H1 (cell line): ENCODE measurements around the gene KLHL30. TPM values are rescaled to one million over a fixed set of nuclear protein-coding genes. Genes with fewer than 3 reads are reported as not detected.

Experiments
- CTCF ChIA-PET: fragments of 300-600 bp; sonication (Branson Sonifier 250); formaldehyde crosslinking; loops from one replicate; lab custom pipeline; 2021; ENCODE audit not compliant: partially characterized antibody; lab: Charles Lee
- POLR2A ChIA-PET: fragments of 300-600 bp; sonication (Branson Sonifier 250); formaldehyde crosslinking; loops from one replicate; lab custom pipeline; 2021; ENCODE audit warnings: inconsistent platforms; ENCODE audit not compliant: partially characterized antibody; lab: Charles Lee
- DNase-seq, 2 experiments: peaks; one replicate each; pipeline versions ENCODE4 v3.0.0 to v3.0.0-alpha.2; 2010 to 2022; ENCODE audit warnings: low spot score in 2 of 2, low read depth in 1 of 2, mixed read lengths in 1 of 2
- FAIRE-seq: peaks from 2 replicates; lab custom pipeline; 2011; peaks lifted over from hg19 to GRCh38; lab: Jason Lieb, UNC
- H2AFZ ChIP-seq: 2 replicates; pipeline ENCODE4 v1.8.1; 2012; ENCODE audit warnings: low read length, inconsistent platforms
- H2AK5ac ChIP-seq: 2 replicates; pipeline ENCODE4 v1.6.1; 2013; ENCODE audit warnings: low read depth, low read length
- H2BK120ac ChIP-seq: replicated peaks from 2 replicates; pipeline ENCODE3; 2013; ENCODE audit warnings: low read depth, low read length, inconsistent platforms
- H2BK12ac ChIP-seq: 2 replicates; pipeline ENCODE4 v1.6.1; 2013; ENCODE audit warnings: low read depth, low read length
- H2BK15ac ChIP-seq: 2 replicates; pipeline ENCODE4 v1.6.1; 2013; ENCODE audit warnings: low read length
- H2BK20ac ChIP-seq: 2 replicates; pipeline ENCODE4 v1.6.1; 2013; ENCODE audit warnings: low read length
- H2BK5ac ChIP-seq: 2 replicates; pipeline ENCODE4 v1.6.1; 2013; ENCODE audit warnings: low read depth, low read length
- H3K14ac ChIP-seq: 2 replicates; pipeline ENCODE4 v1.6.1; 2013; ENCODE audit warnings: inconsistent platforms; ENCODE audit not compliant: insufficient read length
- H3K18ac ChIP-seq: 2 replicates; pipeline ENCODE4 v1.6.1; 2013; ENCODE audit warnings: low read length; ENCODE audit errors: extremely low read depth
- H3K23ac ChIP-seq: 2 replicates; pipeline ENCODE4 v1.6.1; 2013; ENCODE audit warnings: inconsistent platforms; ENCODE audit not compliant: insufficient read length
- H3K23me2 ChIP-seq: 2 replicates; pipeline ENCODE4 v1.6.1; 2013; ENCODE audit warnings: low read depth, low read length
- H3K27ac ChIP-seq: 2 replicates; pipeline ENCODE4 v1.6.1; 2011; ENCODE audit warnings: low read depth, low read length, inconsistent platforms
- H3K27me3 ChIP-seq, 4 experiments: replicated peaks in 1 of 4; 1 replicate in 1 of 4; 2 replicates in 3 of 4; pipeline versions ENCODE4 v1.6.1 to v1.8.1; 2011 to 2013; ENCODE audit warnings: low read length in 3 of 4, mild to moderate bottlenecking in 3 of 4, inconsistent platforms in 2 of 4, mixed read lengths in 2 of 4, moderate library complexity in 1 of 4; ENCODE audit not compliant: control insufficient read depth in 3 of 4, insufficient read depth in 3 of 4; ENCODE audit errors: extremely low read depth in 1 of 4
- H3K36me3 ChIP-seq, 4 experiments: 2 replicates each; pipeline versions ENCODE4 v1.6.1 to v1.8.1; 2011 to 2013; ENCODE audit warnings: mild to moderate bottlenecking in 4 of 4, low read length in 3 of 4, moderate library complexity in 2 of 4, control low read depth in 1 of 4, inconsistent platforms in 1 of 4; ENCODE audit not compliant: insufficient read depth in 4 of 4, control insufficient read depth in 2 of 4
- H3K4ac ChIP-seq: replicated peaks from 2 replicates; pipeline ENCODE3; 2013; ENCODE audit warnings: low read length, low read depth, mixed read lengths, inconsistent platforms; ENCODE audit not compliant: insufficient read length
- H3K4me1 ChIP-seq, 4 experiments: replicated peaks in 1 of 4; 1 replicate in 1 of 4; 2 replicates in 3 of 4; pipeline versions ENCODE4 v1.6.1 to v1.8.1; 2011 to 2013; ENCODE audit warnings: low read length in 3 of 4, inconsistent platforms in 2 of 4, mixed read lengths in 1 of 4; ENCODE audit not compliant: insufficient read depth in 4 of 4, control insufficient read depth in 3 of 4
- H3K4me2 ChIP-seq, 2 experiments: 2 replicates each; pipeline versions ENCODE4 v1.6.1 to v1.8.1; 2011 to 2013; ENCODE audit warnings: low read depth in 2 of 2, low read length in 2 of 2, control low read depth in 1 of 2, inconsistent platforms in 1 of 2, mild to moderate bottlenecking in 1 of 2; ENCODE audit not compliant: insufficient read depth in 1 of 2
- H3K4me3 ChIP-seq, 4 experiments: fragments of 200-600, 300-600 bp in 1 of 4; sonication (generic), shearing (Covaris generic), sonication (Bioruptor Twin) in 1 of 4; 2 replicates each; pipeline versions ENCODE4 v1.5.1 to v1.8.1; 2011 to 2016; ENCODE audit warnings: low read length in 4 of 4, low read depth in 3 of 4, control low read depth in 2 of 4, inconsistent platforms in 2 of 4, mild to moderate bottlenecking in 2 of 4, mixed read lengths in 1 of 4, moderate library complexity in 1 of 4; ENCODE audit not compliant: insufficient read depth in 2 of 4; ENCODE audit errors: extremely low read depth in 1 of 4
- H3K56ac ChIP-seq: replicated peaks from 2 replicates; pipeline ENCODE3; 2013; ENCODE audit warnings: low read depth, mild to moderate bottlenecking, mixed read lengths, low read length, inconsistent platforms; ENCODE audit not compliant: insufficient read length
- H3K79me1 ChIP-seq: 2 replicates; pipeline ENCODE4 v1.6.1; 2013; ENCODE audit warnings: low read depth, low read length, control low read depth
- H3K79me2 ChIP-seq, 2 experiments: 2 replicates each; pipeline versions ENCODE4 v1.6.1 to v1.8.1; 2012 to 2013; ENCODE audit warnings: low read length in 2 of 2, mild to moderate bottlenecking in 2 of 2, inconsistent platforms in 1 of 2; ENCODE audit not compliant: insufficient read depth in 2 of 2, control insufficient read depth in 1 of 2
- H3K9ac ChIP-seq, 4 experiments: replicated peaks in 1 of 4; 1 replicate in 1 of 4; 2 replicates in 3 of 4; pipeline versions ENCODE4 v1.6.1 to v1.8.1; 2011 to 2013; ENCODE audit warnings: low read depth in 3 of 4, low read length in 3 of 4, control low read depth in 2 of 4, mild to moderate bottlenecking in 2 of 4, moderate library complexity in 2 of 4, inconsistent platforms in 1 of 4; ENCODE audit errors: extremely low read depth in 1 of 4
- H3K9me3 ChIP-seq, 2 experiments: 2 replicates each; pipeline versions ENCODE4 v1.6.1 to v1.8.1; 2012 to 2013; ENCODE audit warnings: mild to moderate bottlenecking in 2 of 2, moderate library complexity in 2 of 2, control low read depth in 1 of 2, inconsistent platforms in 1 of 2, low read depth in 1 of 2, low read length in 1 of 2, mixed read lengths in 1 of 2; ENCODE audit not compliant: insufficient read depth in 2 of 2
- H4K20me1 ChIP-seq, 2 experiments: replicated peaks in 1 of 2; 2 replicates each; pipeline versions ENCODE3 to v1.8.1; 2011 to 2013; ENCODE audit warnings: inconsistent platforms in 2 of 2, low read length in 2 of 2, mild to moderate bottlenecking in 1 of 2; ENCODE audit not compliant: insufficient read depth in 2 of 2, control insufficient read depth in 1 of 2
- H4K5ac ChIP-seq: 2 replicates; pipeline ENCODE4 v1.6.1; 2013; ENCODE audit warnings: low read length, low read depth, mixed read lengths, inconsistent platforms; ENCODE audit not compliant: insufficient read length
- H4K8ac ChIP-seq: 2 replicates; pipeline ENCODE4 v1.8.0; 2013; ENCODE audit warnings: mild to moderate bottlenecking, moderate library complexity, low read length, inconsistent platforms; ENCODE audit not compliant: insufficient read depth; ENCODE audit errors: extremely low read depth
- H4K91ac ChIP-seq: replicated peaks from 2 replicates; pipeline ENCODE3; 2013; ENCODE audit warnings: low read length, mixed read lengths, inconsistent platforms; ENCODE audit not compliant: insufficient read length
- EGR1 ChIP-seq: IDR thresholded peaks from 2 replicates; pipeline ENCODE4 v1.6.1; 2011; ENCODE audit warnings: low read depth, low read length, borderline replicate concordance
- WGBS, 2 experiments: shearing (Covaris generic) in 1 of 2; methylation state at CpG; one replicate each; pipeline versions ENCODE4 v1.1.6 to v1.1.7; 2013 to 2015; ENCODE audit warnings: low lambda C conversion rate in 2 of 2, mixed read lengths in 2 of 2, inconsistent platforms in 1 of 2, low coverage in 1 of 2, missing lambda C conversion rate in 1 of 2; ENCODE audit not compliant: insufficient replicate concordance in 2 of 2, insufficient coverage in 1 of 2, insufficient read length in 1 of 2; ENCODE audit errors: extremely low coverage in 1 of 2, missing lambda C conversion rate in 1 of 2; 5-methylcytosine and 5-hydroxymethylcytosine counted together
- polyA plus RNA-seq, 7 experiments: library from polyadenylated mRNA; depleted of rRNA in 3 of 7; stranded (reverse) in 5 of 7; unstranded in 2 of 7; fragments of >200 nt in 5 of 7; fragments of 200-250 nt in 2 of 7; gene quantifications; 1 replicate in 5 of 7; 2 replicates in 1 of 7; 4 replicates in 1 of 7; pipeline versions ENCODE4 v1.2.1 to v1.2.3, GENCODE V29; 2011 to 2013; ENCODE audit warnings: missing spikeins in 2 of 7, mixed read lengths in 2 of 7
- total RNA-seq: library from RNA; stranded (reverse); fragmentation: NEBNext Ultra II Directional; extraction: Animal tissue kit (Norgen Biotek cat#: 25700); gene quantifications from 2 replicates; pipeline ENCODE4 v1.2.1, GENCODE V29; 2021

Gene KLHL30
- total and polyA plus RNA-seq, 2 of the 8 experiments (the other 6 are each of a cell fraction or from before 2014, with no cell fraction given): not detected

GRCh38 chr2:238128534-238129001, 9.9 kb upstream of the KLHL30 start:
- TF ChIP-seq EGR1: no peak
- H3K36me3 ChIP-seq: no peaks in the 10 kb centered on the region; a peak in 1 of 8 replicates
- H2BK5ac ChIP-seq: no peak overlapping the region
- no peaks in the 10 kb centered on the region for H3K79me1 ChIP-seq
- peak overlapping the region; percentile 65 for H4K91ac ChIP-seq
- H3K4me2 ChIP-seq: peak overlapping the region; percentile 7 to 40; a peak in 2 of 4 replicates
- H4K8ac ChIP-seq: peak overlapping the region; percentile 39
- H3K4me1 ChIP-seq: peaks cover 0 to 13% (median 0%) of the 10 kb centered on the region in 4 experiments; a peak in 2 of 7 replicates
- H3K9me3 ChIP-seq: 0 out of 4 replicates have a peak, but pooled peaks cover 0 to 4% of the 10 kb centered on the region in 2 experiments
- H3K56ac ChIP-seq: no peak overlapping the region
- H3K27ac ChIP-seq: no peak overlapping the region
- ChIA-PET CTCF (interaction anchor here (1.8 to 5.3 kb wide), 2 partner anchors 9 to 11 kb away, joined by 4 to 41 read pairs; partner anchors contain the start of gene KLHL30), POLR2A (interaction anchor here (0.5 to 1.4 kb wide), 4 partner anchors 13 to 73 kb away, joined by 3 to 5 read pairs (median 3); no protein-coding TSS in a partner anchor)
- no peak overlapping the region for H3K14ac ChIP-seq
- H3K9ac ChIP-seq: no peak overlapping the region
- no peak overlapping the region for H4K5ac ChIP-seq
- DNase-seq (peak in 1 of 2 experiments; percentile 90), FAIRE-seq (no peak)
- H2AFZ ChIP-seq: no peak overlapping the region
- 0 out of 2 replicates have a peak overlapping the region, but pooled peaks have one; percentile 8 for H2BK15ac ChIP-seq
- peaks cover 15% of the 10 kb centered on the region for H3K23me2 ChIP-seq
- no peak overlapping the region for H2AK5ac ChIP-seq
- no peaks in the 10 kb centered on the region for H3K27me3 ChIP-seq
- 64% methylated on average over 29 of the region's 30 CpGs; no CpG with 5 or more reads in 1 of the 2 experiments for WGBS, 2 experiments
- H3K18ac ChIP-seq: no peak overlapping the region; the same call in 1 of the 2 replicates
- H2BK12ac ChIP-seq: peak overlapping the region; percentile 80; the same call in 1 of the 2 replicates
- peaks cover 0 to 15% of the 10 kb centered on the region in 2 experiments for H4K20me1 ChIP-seq
- H3K23ac ChIP-seq: no peak overlapping the region
- no peak overlapping the region for H2BK20ac ChIP-seq
- H2BK120ac ChIP-seq: no peak overlapping the region
- H3K79me2 ChIP-seq: no peaks in the 10 kb centered on the region
- no peak overlapping the region for H3K4ac ChIP-seq
- no peak overlapping the region for H3K4me3 ChIP-seq
